A549 treated with Mapracorat at 1 μM for 4 hours (cell line): ENCODE data around the gene RAB25. TPM values are rescaled to one million over a fixed set of nuclear protein-coding genes. Genes with fewer than 3 reads are reported as not detected.

ENCODE experiments used
- total RNA-seq: library from RNA; stranded (reverse); fragments of 200-300 nt; extraction: Qiagen RNA extraction; gene quantifications from 5 replicates; pipeline ENCODE4 v1.2.3, GENCODE V29; 2022

Gene RAB25
- 0.29 TPM in 1 of 5 replicates, not detected in the others for total RNA-seq

GRCh38 chr1:156060937-156061636 lies at the start of gene RAB25:
Gene RAB25, plus strand, starts transcription at chr1:156061160. Its CDS starts 241 bp downstream, at chr1:156061401.

GRCh38 chr1:156020293-156021092 lies 40.5 kb upstream of the RAB25 start, which contains the start of gene SSR2:
Gene SSR2, minus strand, starts transcription at chr1:156020951. Its CDS starts 784 bp downstream, at chr1:156020167.

GRCh38 chr1:156053768-156054499 lies 7.0 kb upstream of the RAB25 start, which contains the start of gene UBQLN4:
Gene UBQLN4, minus strand, starts transcription at chr1:156053798. Its CDS starts 97 bp downstream, at chr1:156053701.

GRCh38 chr1:156054500-156055280 lies 6.3 kb upstream of the RAB25 start, which contains the start of gene LAMTOR2:
Gene LAMTOR2, plus strand, starts transcription at chr1:156054782. Its CDS starts 108 bp downstream, at chr1:156054890.

GRCh38 chr1:156082309-156083091 lies 21.5 kb downstream of the RAB25 start, which contains the start of gene MEX3A:
Gene MEX3A, minus strand, starts transcription at chr1:156082465. Its CDS starts 467 bp downstream, at chr1:156081998.

GRCh38 chr1:156114101-156114918 lies 53.4 kb downstream of the RAB25 start, which contains the start of gene LMNA:
Gene LMNA, plus strand, starts transcription at chr1:156114711. Its CDS starts 208 bp downstream, at chr1:156114919.

Other genes starting within 250 kb of the RAB25 start
- gene GON4L, start 203.9 kb upstream of the RAB25 start, total RNA-seq = 12.2 to 14.0 TPM (median 13.5 TPM) in 5 replicates
- gene SYT11, start 201.6 kb upstream of the RAB25 start, total RNA-seq = 0.94 to 1.5 TPM (median 1.2 TPM) in 5 replicates
- gene RIT1, start 149.8 kb upstream of the RAB25 start, total RNA-seq = 19.9 to 23.6 TPM (median 20.5 TPM) in 5 replicates
- gene KHDC4, start 126.7 kb upstream of the RAB25 start, total RNA-seq = 15.7 to 25.6 TPM (median 24.0 TPM) in 5 replicates
- gene RXFP4, start 119.5 kb upstream of the RAB25 start, total RNA-seq = not detected in 5 replicates
- 33.4 to 39.1 TPM (median 36.2 TPM) in 5 replicates for gene ARHGEF2, start 82.6 kb upstream of the RAB25 start, total RNA-seq
- gene SSR2, start 40.2 kb upstream of the RAB25 start, total RNA-seq = 250 to 268 TPM (median 263 TPM) in 5 replicates
- 32.9 to 41.6 TPM (median 39.7 TPM) in 5 replicates for gene UBQLN4, start 7.4 kb upstream of the RAB25 start, total RNA-seq
- gene LAMTOR2, start 6.4 kb upstream of the RAB25 start, total RNA-seq = 152 to 169 TPM (median 157 TPM) in 5 replicates
- gene MEX3A, start 21.3 kb downstream of the RAB25 start, total RNA-seq = 1.2 to 2.4 TPM (median 1.6 TPM) in 5 replicates
- gene LMNA, start 53.6 kb downstream of the RAB25 start, total RNA-seq = 612 to 781 TPM (median 765 TPM) in 5 replicates
- 0.33 to 0.43 TPM (median 0.38 TPM) in 5 replicates for gene SEMA4A, start 92.4 kb downstream of the RAB25 start, total RNA-seq
- 26.2 to 30.0 TPM (median 26.7 TPM) in 5 replicates for gene SLC25A44, start 132.9 kb downstream of the RAB25 start, total RNA-seq
- 57.1 to 65.8 TPM (median 61.8 TPM) in 5 replicates for gene PMF1, start 151.8 kb downstream of the RAB25 start, total RNA-seq
- 0.21 to 0.33 TPM (median 0.25 TPM) in 3 of 5 replicates, not detected in the others for gene BGLAP, start 181.0 kb downstream of the RAB25 start, total RNA-seq
- gene PAQR6, start 186.9 kb downstream of the RAB25 start, total RNA-seq = 3.3 to 5.1 TPM (median 4.0 TPM) in 5 replicates
- gene SMG5, start 221.7 kb downstream of the RAB25 start, total RNA-seq = 36.8 to 46.7 TPM (median 46.0 TPM) in 5 replicates
- gene TMEM79, start 223.2 kb downstream of the RAB25 start, total RNA-seq = 5.9 to 8.2 TPM (median 7.5 TPM) in 5 replicates
- 35.4 to 49.9 TPM (median 47.7 TPM) in 5 replicates for gene GLMP, start 234.5 kb downstream of the RAB25 start, total RNA-seq
- gene VHLL, start 238.1 kb downstream of the RAB25 start, total RNA-seq = not detected in 5 replicates